Psoas muscle (tissue), 8 donors: Measurements from ENCODE around the gene BICD1. TPM values are rescaled to one million over a fixed set of nuclear protein-coding genes. Genes with fewer than 3 reads are reported as not detected.

Experiments
- ATAC-seq, 4 donors: fragments of 200-7000 bp; cut with Tn5 transposase; one replicate each; pipeline ENCODE4 v1.9.1; 2020; ENCODE audit warnings: moderate library complexity in 3 of 4, mild to moderate bottlenecking in 2 of 4
- DNase-seq, 2 donors: peaks; one replicate each; pipeline ENCODE4 v3.0.0-alpha.2; 2020
- H3K27ac ChIP-seq: fragments of 200-600 bp; one replicate; pipeline ENCODE4 v1.8.0; 2022
- H3K27me3 ChIP-seq, 3 donors: fragments of 200-600 bp in 1 of 3; one replicate each; pipeline versions ENCODE4 v1.6.1 to v1.8.0; 2013 to 2022; ENCODE audit warnings: low read length in 2 of 3, mild to moderate bottlenecking in 2 of 3, moderate library complexity in 1 of 3; ENCODE audit not compliant: insufficient read depth in 3 of 3
- H3K36me3 ChIP-seq, 2 donors: fragments of 200-600 bp in 1 of 2; one replicate each; pipeline versions ENCODE4 v1.6.1 to v1.8.0; 2013 to 2022; ENCODE audit warnings: low read depth in 1 of 2, mild to moderate bottlenecking in 1 of 2, moderate library complexity in 1 of 2; ENCODE audit not compliant: insufficient read depth in 1 of 2
- H3K4me1 ChIP-seq: fragments of 200-600 bp; one replicate; pipeline ENCODE4 v1.8.0; 2022
- H3K4me3 ChIP-seq: fragments of 200-600 bp; one replicate; pipeline ENCODE4 v1.8.0; 2022; ENCODE audit warnings: mild to moderate bottlenecking
- H3K9me3 ChIP-seq: fragments of 200-600 bp; one replicate; pipeline ENCODE4 v1.8.0; 2022
- WGBS, 3 donors: extraction: QIAGEN DNeasy Blood & Tissue Kit; methylation state at CpG; one replicate each; pipeline versions ENCODE4 v1.1.6 to v1.1.7; 2013; 5-methylcytosine and 5-hydroxymethylcytosine counted together
- intact Hi-C, 2 donors: fragments of 100-400 bp; cut with DNase I; formaldehyde crosslinking; loops; one replicate each; pipeline versions ENCODE4 v1.11.0 to v1.14.2; 2022
- polyA plus RNA-seq, 3 donors: library from polyadenylated mRNA; stranded (reverse); fragments of 200-250 nt; gene quantifications; one replicate each; pipeline ENCODE4 v1.2.3, GENCODE V29; 2013
- total RNA-seq, 4 donors: library from RNA; stranded (reverse); fragmentation: NEBNext Ultra II Directional in 2 of 4; extraction: Animal tissue kit (Norgen Biotek cat#: 25700) in 2 of 4; gene quantifications; one replicate each; pipeline versions ENCODE4 v1.2.1 to v1.2.4, GENCODE V29; 2021 to 2023
- TF ChIP-seq, protein P1 (sequence below): fragments of 200-600 bp; IDR thresholded peaks from one replicate; pipeline ENCODE4 v1.8.0; 2022; ENCODE audit warnings: antibody characterized with exemption
- donor health status: healthy with polysubstance abuse.
- donor health status: DM: no; HTN: no; CAD: no; lungs with moderate emphysema.
- donor health status: Bipolar disorder and iron deficiency.
- donor health status: healthy.
- donor health status: DM: yes; HTN: yes; CAD: no.
- donor health status: DM: no; HTN: no; CAD: no.
- donor health status: DM: no; HTN: no; CAD: no.
- donor health status: DM: yes; HTN: yes; CAD: no.

Gene BICD1
- total and polyA plus RNA-seq, 7 donors = 0.55 to 9.8 (median 2.8) TPM

DNA sequence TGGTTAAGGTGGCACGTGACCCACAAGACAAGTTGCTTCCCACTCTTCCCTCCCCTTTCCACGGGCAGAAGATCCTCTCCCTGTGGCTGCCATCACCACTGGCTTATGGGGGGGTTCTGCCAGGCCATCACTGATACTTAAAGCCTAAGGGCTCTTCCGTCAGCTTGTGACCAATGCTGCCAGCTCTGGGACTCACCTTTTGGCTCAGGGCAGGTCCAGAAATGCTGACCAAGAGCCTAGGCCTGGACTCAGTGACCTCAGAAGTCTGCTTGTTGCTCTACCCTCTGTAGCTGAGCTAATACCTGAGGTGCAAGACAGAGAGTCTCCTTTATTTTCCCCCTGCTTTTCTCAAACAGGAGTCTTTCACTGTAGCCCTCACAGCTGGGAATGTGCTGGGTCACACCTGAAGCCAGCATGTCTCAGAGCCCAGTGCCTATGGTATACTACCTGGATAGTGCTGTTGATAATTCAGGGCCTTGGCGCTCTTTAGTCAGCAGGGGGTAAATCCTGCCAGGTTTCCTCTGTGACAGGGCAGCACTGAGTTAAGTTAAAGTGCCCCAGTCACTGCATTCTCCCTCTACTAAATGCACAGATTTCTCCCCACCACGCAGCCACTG is 312.4 kb downstream of the BICD1 start:
- WGBS, 3 donors = 61 to 84% (median 75%) methylated on average over 5 of the region's 5 CpGs
- DNase-seq (no peak), ATAC-seq (no peak)
- TF ChIP-seq, protein P1, sequence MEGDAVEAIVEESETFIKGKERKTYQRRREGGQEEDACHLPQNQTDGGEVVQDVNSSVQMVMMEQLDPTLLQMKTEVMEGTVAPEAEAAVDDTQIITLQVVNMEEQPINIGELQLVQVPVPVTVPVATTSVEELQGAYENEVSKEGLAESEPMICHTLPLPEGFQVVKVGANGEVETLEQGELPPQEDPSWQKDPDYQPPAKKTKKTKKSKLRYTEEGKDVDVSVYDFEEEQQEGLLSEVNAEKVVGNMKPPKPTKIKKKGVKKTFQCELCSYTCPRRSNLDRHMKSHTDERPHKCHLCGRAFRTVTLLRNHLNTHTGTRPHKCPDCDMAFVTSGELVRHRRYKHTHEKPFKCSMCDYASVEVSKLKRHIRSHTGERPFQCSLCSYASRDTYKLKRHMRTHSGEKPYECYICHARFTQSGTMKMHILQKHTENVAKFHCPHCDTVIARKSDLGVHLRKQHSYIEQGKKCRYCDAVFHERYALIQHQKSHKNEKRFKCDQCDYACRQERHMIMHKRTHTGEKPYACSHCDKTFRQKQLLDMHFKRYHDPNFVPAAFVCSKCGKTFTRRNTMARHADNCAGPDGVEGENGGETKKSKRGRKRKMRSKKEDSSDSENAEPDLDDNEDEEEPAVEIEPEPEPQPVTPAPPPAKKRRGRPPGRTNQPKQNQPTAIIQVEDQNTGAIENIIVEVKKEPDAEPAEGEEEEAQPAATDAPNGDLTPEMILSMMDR = no peak
- Histone ChIP-seq H3K27ac (no peak overlapping the region), H3K36me3 (no peaks in the 10 kb centered on the region), H3K9me3 (no peaks in the 10 kb centered on the region), H3K4me1 (no peaks in the 10 kb centered on the region), H3K27me3 (no peaks in the 10 kb centered on the region), H3K4me3 (no peak overlapping the region)
- intact Hi-C loops = no loop called here

DNA sequence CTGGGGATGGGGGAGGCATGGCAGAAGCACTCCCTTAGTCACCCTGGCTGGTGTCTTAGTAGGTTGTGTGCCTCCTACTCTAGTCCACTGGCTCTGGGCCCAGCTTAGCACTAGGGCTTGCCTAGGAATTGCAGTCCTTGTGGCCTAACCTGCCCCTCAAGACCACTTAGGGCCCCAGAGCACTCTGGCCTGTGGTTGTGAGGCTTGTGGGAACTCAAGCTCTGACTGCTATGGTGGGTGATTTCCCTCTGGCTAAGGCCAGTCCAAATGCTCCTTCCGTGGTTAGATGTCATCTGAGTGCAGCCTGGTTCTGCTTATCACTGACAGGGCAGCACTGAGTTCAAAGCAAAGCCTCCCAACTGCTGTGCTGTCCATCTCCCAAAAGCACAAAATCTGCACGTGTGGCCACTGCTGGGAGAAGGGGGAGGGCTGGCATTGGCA is 312.9 kb downstream of the BICD1 start:
- no peaks in the 10 kb centered on the region for H3K9me3 ChIP-seq
- intact Hi-C loops = no loop called here
- H3K27ac ChIP-seq = no peak overlapping the region
- H3K4me3 ChIP-seq = no peak overlapping the region
- H3K36me3 ChIP-seq = no peaks in the 10 kb centered on the region
- H3K27me3 ChIP-seq = no peaks in the 10 kb centered on the region
- ATAC-seq = peak in 1 of 4 donors; percentile 36
- no peaks in the 10 kb centered on the region for H3K4me1 ChIP-seq
- 6 to 24% (median 13%) methylated on average over 2 of the region's 2 CpGs for WGBS, 3 donors
- TF ChIP-seq, protein P1 = no peak
- no peak for DNase-seq

DNA sequence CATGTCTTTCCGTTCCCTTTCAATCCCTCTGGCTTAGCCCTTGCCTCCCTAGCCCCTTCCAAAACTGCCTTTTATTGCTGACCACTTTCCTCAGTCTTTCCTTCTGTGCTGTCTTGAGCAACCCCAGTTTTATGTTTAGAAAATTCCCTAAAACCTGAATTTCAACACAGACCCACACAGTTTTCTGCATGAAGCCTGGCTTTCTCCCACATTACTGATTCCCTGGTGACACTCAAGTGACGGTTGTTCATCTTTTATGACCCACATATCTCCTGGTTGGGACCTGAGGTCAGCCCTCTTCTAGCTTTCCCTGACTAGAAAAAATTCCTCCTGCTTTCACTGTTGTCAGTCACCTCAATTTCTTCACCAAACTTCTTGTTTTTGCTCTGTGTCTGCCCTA is 313.7 kb downstream of the BICD1 start:
- 78 to 88% (median 84%) methylated on average over 2 of the region's 2 CpGs for WGBS, 3 donors
- Histone ChIP-seq H3K4me1 (no peaks in the 10 kb centered on the region), H3K36me3 (no peaks in the 10 kb centered on the region), H3K27me3 (no peaks in the 10 kb centered on the region), H3K9me3 (no peaks in the 10 kb centered on the region), H3K27ac (no peak overlapping the region), H3K4me3 (no peak overlapping the region)
- intact Hi-C loops = no loop called here
- TF ChIP-seq, protein P1 = no peak
- no peak for DNase-seq
- ATAC-seq = no peak

DNA sequence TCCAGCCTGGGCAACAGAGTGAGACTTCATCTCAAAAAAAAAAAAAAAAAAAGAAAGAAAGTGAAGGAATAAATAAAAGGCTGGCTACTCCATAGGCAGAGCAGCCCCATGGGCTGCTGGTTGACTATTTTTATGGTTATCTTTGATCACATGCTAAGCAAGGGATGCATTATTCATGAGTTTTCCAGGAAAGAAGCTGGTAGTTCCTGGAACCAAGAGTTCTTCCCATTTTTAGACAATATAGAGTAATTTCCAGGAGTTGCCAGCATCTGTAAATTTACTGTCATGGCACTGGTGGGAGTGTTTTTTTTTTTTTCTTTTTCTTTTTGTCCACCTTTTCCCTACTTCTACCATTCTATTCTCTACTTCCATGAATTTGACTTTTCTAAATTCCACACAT is 316.9 kb downstream of the BICD1 start:
- TF ChIP-seq, protein P1 = no peak
- Histone ChIP-seq H3K36me3 (no peaks in the 10 kb centered on the region), H3K9me3 (peaks cover 4% of the 10 kb centered on the region), H3K4me1 (no peaks in the 10 kb centered on the region), H3K27ac (no peak overlapping the region), H3K27me3 (no peaks in the 10 kb centered on the region), H3K4me3 (no peak overlapping the region)
- intact Hi-C loops = no loop called here
- DNase-seq (no peak), ATAC-seq (no peak)

GRCh38 chr12:32431025-32431424 is 324.4 kb downstream of the BICD1 start:
- intact Hi-C loops = no loop called here
- 66 to 75% (median 67%) methylated on average over 6 of the region's 6 CpGs for WGBS, 3 donors
- no peak overlapping the region for H3K4me3 ChIP-seq
- H3K27me3 ChIP-seq = no peaks in the 10 kb centered on the region
- no peak for ATAC-seq
- H3K4me1 ChIP-seq = peaks cover 1% of the 10 kb centered on the region
- TF ChIP-seq, protein P1 = no peak
- no peaks in the 10 kb centered on the region for H3K36me3 ChIP-seq
- peaks cover 4% of the 10 kb centered on the region for H3K9me3 ChIP-seq
- DNase-seq = no peak
- no peak overlapping the region for H3K27ac ChIP-seq
